ENCODE results near the gene RABL2A. TPM values are rescaled to one million over a fixed set of nuclear protein-coding genes. Genes with fewer than 3 reads are reported as not detected.
"Not testable (repeated sequence)": the region's sequence is repeated elsewhere in the genome, so short reads cannot be mapped to it uniquely, and the experiment has no call there.

The RABL2A gene
- total RNA-seq, 1 experiment from 2014 or later, result 11.4 TPM

- H3K36me3 Mint-ChIP-seq (ENCODE audit: insufficient read depth in 1 of 3, low read depth in 3 of 3); DNase-seq; H3T11ph ChIP-seq (ENCODE audit: low read length); H3K18ac ChIP-seq (ENCODE audit: insufficient read length, low read depth, low read length); H3K27me3 ChIP-seq (ENCODE audit: insufficient read depth, low read length); H3K4me2 ChIP-seq (ENCODE audit: insufficient read depth, insufficient read length, low read length); H3K9me3 Mint-ChIP-seq; H3K56ac ChIP-seq (ENCODE audit: insufficient read length, low read depth, low read length); H3K14ac ChIP-seq (ENCODE audit: insufficient read depth, low read length); H3K4me1 Mint-ChIP-seq; H3K9ac ChIP-seq (ENCODE audit: extremely low read depth, insufficient read length, low read length); H2AK5ac ChIP-seq (ENCODE audit: insufficient read length, low read length); H4K8ac ChIP-seq (replicated peaks; ENCODE audit: insufficient read length, low read depth, low read length); H4K5ac ChIP-seq (ENCODE audit: insufficient read length, low read depth, low read length); H2BK15ac ChIP-seq (ENCODE audit: low read depth, low read length); H3K9me3 ChIP-seq (ENCODE audit: control insufficient read depth, low read depth, low read length); H2BK20ac ChIP-seq (ENCODE audit: low read depth, low read length, poor library complexity, severe bottlenecking); H3K27me3 Mint-ChIP-seq (ENCODE audit: low read depth); H2BK120ac ChIP-seq (ENCODE audit: low read depth, low read length, poor library complexity, severe bottlenecking); H2BK12ac ChIP-seq (ENCODE audit: insufficient read length, low read depth, low read length); H3K27ac Mint-ChIP-seq; H3K79me2 ChIP-seq (ENCODE audit: insufficient read depth, low read length); H2BK5ac ChIP-seq (ENCODE audit: insufficient read length, low read length); H3K4me3 Mint-ChIP-seq; H3K27ac ChIP-seq (ENCODE audit: insufficient read length, low read depth, low read length); H3K4ac ChIP-seq (ENCODE audit: low read depth, low read length); H3K23me2 ChIP-seq (ENCODE audit: insufficient read length, low read depth, low read length, poor library complexity, severe bottlenecking); H4K20me1 ChIP-seq (ENCODE audit: control insufficient read depth, insufficient read depth, insufficient read length); H2AFZ ChIP-seq (ENCODE audit: low read length); H3K79me1 ChIP-seq (ENCODE audit: insufficient read depth, low read depth, low read length, poor library complexity, severe bottlenecking); H3K4me1 ChIP-seq (ENCODE audit: insufficient read depth, low read length); H4K91ac ChIP-seq (ENCODE audit: insufficient read length, low read depth, low read length); H3K23ac ChIP-seq (ENCODE audit: insufficient read length, low read depth, low read length): not testable (repeated sequence)
- WGBS (ENCODE audit: extremely low coverage, insufficient read length, low lambda C conversion rate), result no CpG with 5 or more reads among the region's 10 CpGs
Measured at GRCh38 chr2:113595725-113596124, 31.3 kb upstream of the RABL2A start.

GRCh38 chr2:113597164-113597563, 29.9 kb upstream of the RABL2A start:
- H3K14ac ChIP-seq (ENCODE audit: insufficient read depth, low read length); H3K9me3 ChIP-seq (ENCODE audit: control insufficient read depth, low read depth, low read length); H3K4me3 Mint-ChIP-seq; H2BK12ac ChIP-seq (ENCODE audit: insufficient read length, low read depth, low read length); H4K91ac ChIP-seq (ENCODE audit: insufficient read length, low read depth, low read length); H3K4me1 ChIP-seq (ENCODE audit: insufficient read depth, low read length); H3K9ac ChIP-seq (ENCODE audit: extremely low read depth, insufficient read length, low read length); H3K79me2 ChIP-seq (ENCODE audit: insufficient read depth, low read length); H3K4me1 Mint-ChIP-seq; H4K8ac ChIP-seq (replicated peaks; ENCODE audit: insufficient read length, low read depth, low read length); H2BK5ac ChIP-seq (ENCODE audit: insufficient read length, low read length); H2BK20ac ChIP-seq (ENCODE audit: low read depth, low read length, poor library complexity, severe bottlenecking); H3K79me1 ChIP-seq (ENCODE audit: insufficient read depth, low read depth, low read length, poor library complexity, severe bottlenecking); H3K27me3 Mint-ChIP-seq (ENCODE audit: low read depth); H3K27ac ChIP-seq (ENCODE audit: insufficient read length, low read depth, low read length); H3K4me2 ChIP-seq (ENCODE audit: insufficient read depth, insufficient read length, low read length); H3K23ac ChIP-seq (ENCODE audit: insufficient read length, low read depth, low read length); H3K9me3 Mint-ChIP-seq; H2AFZ ChIP-seq (ENCODE audit: low read length); H3K36me3 Mint-ChIP-seq (ENCODE audit: insufficient read depth in 1 of 3, low read depth in 3 of 3); H3K18ac ChIP-seq (ENCODE audit: insufficient read length, low read depth, low read length); H4K20me1 ChIP-seq (ENCODE audit: control insufficient read depth, insufficient read depth, insufficient read length); H2BK120ac ChIP-seq (ENCODE audit: low read depth, low read length, poor library complexity, severe bottlenecking); H3K23me2 ChIP-seq (ENCODE audit: insufficient read length, low read depth, low read length, poor library complexity, severe bottlenecking); H3K56ac ChIP-seq (ENCODE audit: insufficient read length, low read depth, low read length); H3K4ac ChIP-seq (ENCODE audit: low read depth, low read length); DNase-seq; H3K27ac Mint-ChIP-seq; H3T11ph ChIP-seq (ENCODE audit: low read length); H3K27me3 ChIP-seq (ENCODE audit: insufficient read depth, low read length); H2BK15ac ChIP-seq (ENCODE audit: low read depth, low read length); H4K5ac ChIP-seq (ENCODE audit: insufficient read length, low read depth, low read length); H2AK5ac ChIP-seq (ENCODE audit: insufficient read length, low read length): not testable (repeated sequence)
- WGBS (ENCODE audit: extremely low coverage, insufficient read length, low lambda C conversion rate), result no CpG with 5 or more reads among the region's 10 CpGs

Measured in H9 (cell line).